CD8-positive, alpha-beta memory T cell (primary cell): ENCODE measurements around the gene DCP1B. TPM values are rescaled to one million over a fixed set of nuclear protein-coding genes. Genes with fewer than 3 reads are reported as not detected.

Source experiments
- CTCF ChIA-PET: fragments of 350-600 bp; sonication (Branson Sonifier 250); formaldehyde crosslinking; loops from one replicate; lab custom pipeline; 2021; ENCODE audit warnings: antibody characterized with exemption; lab: Charles Lee
- POLR2A ChIA-PET: fragments of 350-600 bp; sonication (Branson Sonifier 250); formaldehyde crosslinking; loops from one replicate; lab custom pipeline; 2021; ENCODE audit warnings: antibody characterized with exemption; lab: Charles Lee
- DNase-seq, 5 donors: peaks; one replicate each; pipeline versions ENCODE4 v3.0.0 to v3.0.0-alpha.2; 2020 to 2022; ENCODE audit warnings: mixed read lengths in 1 of 5
- H3K27ac ChIP-seq: one replicate; pipeline ENCODE4 v1.7.0; 2013; ENCODE audit warnings: low read depth, mild to moderate bottlenecking, low read length, moderate library complexity
- H3K27me3 ChIP-seq: 2 replicates; pipeline ENCODE4 v1.7.0; 2013; ENCODE audit warnings: low read length, mild to moderate bottlenecking; ENCODE audit not compliant: insufficient read depth, poor library complexity, severe bottlenecking
- H3K36me3 ChIP-seq: 2 replicates; pipeline ENCODE4 v1.7.0; 2013; ENCODE audit warnings: mild to moderate bottlenecking, low read length, moderate library complexity; ENCODE audit not compliant: insufficient read depth
- H3K4me1 ChIP-seq: 2 replicates; pipeline ENCODE4 v1.7.0; 2013; ENCODE audit warnings: mild to moderate bottlenecking, low read length, moderate library complexity; ENCODE audit not compliant: insufficient read depth
- H3K4me3 ChIP-seq: 2 replicates; pipeline ENCODE4 v1.7.0; 2013; ENCODE audit warnings: mild to moderate bottlenecking, low read length
- H3K9me3 ChIP-seq: 2 replicates; pipeline ENCODE4 v1.7.0; 2013; ENCODE audit warnings: mild to moderate bottlenecking, low read length
- H3K27ac Mint-ChIP-seq, 8 donors: one replicate each; pipeline ENCODE4 v1.8.0; 2020 to 2021; ENCODE audit warnings: mixed read lengths in 8 of 8, mild to moderate bottlenecking in 6 of 8, inconsistent platforms in 3 of 8, moderate library complexity in 3 of 8
- H3K27me3 Mint-ChIP-seq, 2 donors: one replicate each; pipeline ENCODE4 v1.8.0; 2020 to 2021; ENCODE audit warnings: mixed read lengths in 2 of 2, mild to moderate bottlenecking in 1 of 2, moderate library complexity in 1 of 2
- H3K36me3 Mint-ChIP-seq, 3 donors: one replicate each; pipeline ENCODE4 v1.8.0; 2020 to 2021; ENCODE audit warnings: mixed read lengths in 3 of 3, inconsistent platforms in 1 of 3, mild to moderate bottlenecking in 1 of 3
- H3K4me1 Mint-ChIP-seq, 3 donors: one replicate each; pipeline ENCODE4 v1.8.0; 2020 to 2021; ENCODE audit warnings: mixed read lengths in 3 of 3, inconsistent platforms in 1 of 3, mild to moderate bottlenecking in 1 of 3
- H3K4me3 Mint-ChIP-seq, 7 donors: one replicate each; pipeline ENCODE4 v1.8.0; 2020 to 2021; ENCODE audit warnings: mixed read lengths in 7 of 7, mild to moderate bottlenecking in 6 of 7, moderate library complexity in 4 of 7, inconsistent platforms in 2 of 7
- H3K9me3 Mint-ChIP-seq, 5 donors: one replicate each; pipeline ENCODE4 v1.8.0; 2020 to 2022; ENCODE audit warnings: mixed read lengths in 5 of 5, mild to moderate bottlenecking in 3 of 5, moderate library complexity in 2 of 5, inconsistent platforms in 1 of 5
- polyA plus RNA-seq: library from polyadenylated mRNA; unstranded; fragments of 300-500 nt; fragmentation: Illumina TruSeq; gene quantifications from one replicate; pipeline ENCODE4 v1.2.3, GENCODE V29; 2021
- total RNA-seq, 2 experiments: library from RNA; stranded (reverse); gene quantifications; one replicate each; pipeline ENCODE4 v1.2.3, GENCODE V29; 2021

DCP1B gene
- total and polyA plus RNA-seq, 3 experiments from 2014 or later = 13.9 to 26.0 (median 16.7) TPM

- Histone ChIP-seq H3K4me1 (no peaks in the 10 kb centered on the region), H3K27ac (no peak overlapping the region), H3K4me3 (no peak overlapping the region), H3K9me3 (no peaks in the 10 kb centered on the region), H3K27me3 (no peaks in the 10 kb centered on the region), H3K36me3 (no peaks in the 10 kb centered on the region)
- Mint-ChIP-seq H3K36me3 (peaks cover 0 to 2% (median 0%) of the 10 kb centered on the region in 3 donors), H3K27ac (peak overlapping the region in 2 of 8 donors; percentile 47 to 58), H3K4me3 (no peak overlapping the region), H3K9me3 (no peaks in the 10 kb centered on the region), H3K4me1 (peaks cover 0 to 7% (median 0%) of the 10 kb centered on the region in 3 donors), H3K27me3 (peaks cover 0 to 10% of the 10 kb centered on the region in 2 donors)
- POLR2A ChIA-PET = no interaction called here
- CTCF ChIA-PET = interaction anchor here (1.1 to 3.3 kb wide), 3 partner anchors 10 to 139 kb away, joined by 3 to 13 read pairs (median 5); no protein-coding TSS in a partner anchor
- DNase-seq = peak in 1 of 5 donors; percentile 10
Measured at GRCh38 chr12:1929985-1930802, 74.1 kb downstream of the DCP1B start.

- H3K27me3 Mint-ChIP-seq = peaks cover 0 to 12% of the 10 kb centered on the region in 2 donors
- H3K4me1 Mint-ChIP-seq = peaks cover 3 to 13% (median 7%) of the 10 kb centered on the region in 3 donors
- H3K4me3 Mint-ChIP-seq = no peak overlapping the region
- DNase-seq = no peak
- peak overlapping the region in 1 of 8 donors; percentile 7 for H3K27ac Mint-ChIP-seq
- no peaks in the 10 kb centered on the region for H3K9me3 Mint-ChIP-seq
- CTCF ChIA-PET = interaction anchor here (1.1 to 3.3 kb wide), 3 partner anchors 11 to 138 kb away, joined by 3 to 13 read pairs (median 5); no protein-coding TSS in a partner anchor
- Histone ChIP-seq H3K27me3 (no peaks in the 10 kb centered on the region), H3K36me3 (no peaks in the 10 kb centered on the region), H3K4me1 (no peaks in the 10 kb centered on the region), H3K4me3 (no peak overlapping the region), H3K9me3 (no peaks in the 10 kb centered on the region), H3K27ac (no peak overlapping the region)
- POLR2A ChIA-PET = no interaction called here
- peaks cover 0 to 2% (median 0%) of the 10 kb centered on the region in 3 donors for H3K36me3 Mint-ChIP-seq
Measured at GRCh38 chr12:1929241-1929984, 74.8 kb downstream of the DCP1B start.

- Mint-ChIP-seq H3K36me3 (peaks cover 0 to 2% (median 0%) of the 10 kb centered on the region in 3 donors), H3K9me3 (no peaks in the 10 kb centered on the region), H3K4me1 (peaks cover 3 to 13% (median 9%) of the 10 kb centered on the region in 3 donors), H3K27me3 (peaks cover under 1 to 17% of the 10 kb centered on the region in 2 donors), H3K27ac (no peak overlapping the region), H3K4me3 (no peak overlapping the region)
- DNase-seq = peak in 1 of 5 donors; percentile 41
- ChIA-PET CTCF (interaction anchor here (3.3 kb wide), 1 partner anchor 11 kb away, joined by 13 read pairs; no protein-coding TSS in a partner anchor), POLR2A (no interaction called here)
- Histone ChIP-seq H3K9me3 (no peaks in the 10 kb centered on the region), H3K27me3 (no peaks in the 10 kb centered on the region), H3K27ac (no peak overlapping the region), H3K4me3 (no peak overlapping the region), H3K36me3 (no peaks in the 10 kb centered on the region), H3K4me1 (no peaks in the 10 kb centered on the region)
Measured at GRCh38 chr12:1928439-1929121, 75.7 kb downstream of the DCP1B start.

GRCh38 chr12:1927751-1928351 is 76.4 kb downstream of the DCP1B start:
- ChIA-PET CTCF (interaction anchor here (1.5 to 2.1 kb wide), 2 partner anchors 12 to 293 kb away, joined by 4 to 13 read pairs; no protein-coding TSS in a partner anchor), POLR2A (no interaction called here)

GRCh38 chr12:1927051-1927680 is 77.1 kb downstream of the DCP1B start:
- ChIA-PET POLR2A (no interaction called here), CTCF (interaction anchor here (1.5 to 2.1 kb wide), 2 partner anchors 13 to 292 kb away, joined by 4 to 13 read pairs; no protein-coding TSS in a partner anchor)

More at GRCh38 chr12:1927751-1928351, 76.4 kb downstream of the DCP1B start:
- Histone ChIP-seq H3K27me3 (no peaks in the 10 kb centered on the region), H3K36me3 (no peaks in the 10 kb centered on the region), H3K4me3 (no peak overlapping the region), H3K27ac (no peak overlapping the region), H3K4me1 (no peaks in the 10 kb centered on the region), H3K9me3 (no peaks in the 10 kb centered on the region)
- Mint-ChIP-seq H3K4me3 (no peak overlapping the region), H3K27me3 (peaks cover 2 to 22% of the 10 kb centered on the region in 2 donors), H3K9me3 (no peaks in the 10 kb centered on the region), H3K36me3 (peaks cover 0 to 2% (median 0%) of the 10 kb centered on the region in 3 donors), H3K27ac (no peak overlapping the region), H3K4me1 (peaks cover 4 to 13% (median 9%) of the 10 kb centered on the region in 3 donors)
- DNase-seq = no peak

GRCh38 chr12:1926251-1926657 is 78.0 kb downstream of the DCP1B start:
- H3K27ac ChIP-seq = no peak overlapping the region
- peaks cover 4 to 22% of the 10 kb centered on the region in 2 donors for H3K27me3 Mint-ChIP-seq
- DNase-seq = no peak
- H3K4me1 ChIP-seq = no peaks in the 10 kb centered on the region
- H3K36me3 Mint-ChIP-seq = no peaks in the 10 kb centered on the region
- H3K27me3 ChIP-seq = no peaks in the 10 kb centered on the region
- POLR2A ChIA-PET = no interaction called here
- CTCF ChIA-PET = interaction anchor here (2.1 kb wide), 1 partner anchor 14 kb away, joined by 13 read pairs; no protein-coding TSS in a partner anchor
- H3K9me3 ChIP-seq = no peaks in the 10 kb centered on the region
- H3K4me3 Mint-ChIP-seq = no peak overlapping the region
- peaks cover 5 to 13% (median 9%) of the 10 kb centered on the region in 3 donors for H3K4me1 Mint-ChIP-seq
- no peak overlapping the region for H3K4me3 ChIP-seq
- no peaks in the 10 kb centered on the region for H3K36me3 ChIP-seq
- no peak overlapping the region for H3K27ac Mint-ChIP-seq
- H3K9me3 Mint-ChIP-seq = no peaks in the 10 kb centered on the region

More at GRCh38 chr12:1927051-1927680, 77.1 kb downstream of the DCP1B start:
- H3K4me1 ChIP-seq = no peaks in the 10 kb centered on the region
- Mint-ChIP-seq H3K36me3 (no peaks in the 10 kb centered on the region), H3K27me3 (peaks cover 2 to 22% of the 10 kb centered on the region in 2 donors), H3K27ac (no peak overlapping the region), H3K4me1 (peaks cover 5 to 13% (median 9%) of the 10 kb centered on the region in 3 donors), H3K9me3 (no peaks in the 10 kb centered on the region), H3K4me3 (no peak overlapping the region)
- H3K27ac ChIP-seq = no peak overlapping the region
- H3K4me3 ChIP-seq = no peak overlapping the region
- H3K27me3 ChIP-seq = no peaks in the 10 kb centered on the region
- no peaks in the 10 kb centered on the region for H3K9me3 ChIP-seq
- DNase-seq = no peak
- no peaks in the 10 kb centered on the region for H3K36me3 ChIP-seq

- CTCF ChIA-PET = no interaction called here
- H3K4me1 ChIP-seq = no peaks in the 10 kb centered on the region
- peaks cover 8 to 13% (median 9%) of the 10 kb centered on the region in 3 donors for H3K4me1 Mint-ChIP-seq
Measured at GRCh38 chr12:1925684-1926006, 78.6 kb downstream of the DCP1B start.

More at GRCh38 chr12:1925684-1926006, 78.6 kb downstream of the DCP1B start:
- Histone ChIP-seq H3K27ac (no peak overlapping the region), H3K4me3 (no peak overlapping the region), H3K9me3 (no peaks in the 10 kb centered on the region), H3K36me3 (no peaks in the 10 kb centered on the region), H3K27me3 (no peaks in the 10 kb centered on the region)
- POLR2A ChIA-PET = no interaction called here
- no peak overlapping the region for H3K27ac Mint-ChIP-seq
- no peak for DNase-seq
- H3K4me3 Mint-ChIP-seq = no peak overlapping the region
- no peaks in the 10 kb centered on the region for H3K36me3 Mint-ChIP-seq
- H3K27me3 Mint-ChIP-seq = peaks cover 4 to 22% of the 10 kb centered on the region in 2 donors
- H3K9me3 Mint-ChIP-seq = no peaks in the 10 kb centered on the region
